SW 1271 (cell line): Measurements from ENCODE around the gene NPAS3.

Experiments
- DNase-seq, 2 experiments: peaks; one replicate each; lab custom pipeline; 2025; lab: John Stamatoyannopoulos, UW

Gene NPAS3

GRCh38 chr14:33714527-33715226 lies 776.0 kb downstream of the NPAS3 start:
- no peak for DNase-seq

DNA sequence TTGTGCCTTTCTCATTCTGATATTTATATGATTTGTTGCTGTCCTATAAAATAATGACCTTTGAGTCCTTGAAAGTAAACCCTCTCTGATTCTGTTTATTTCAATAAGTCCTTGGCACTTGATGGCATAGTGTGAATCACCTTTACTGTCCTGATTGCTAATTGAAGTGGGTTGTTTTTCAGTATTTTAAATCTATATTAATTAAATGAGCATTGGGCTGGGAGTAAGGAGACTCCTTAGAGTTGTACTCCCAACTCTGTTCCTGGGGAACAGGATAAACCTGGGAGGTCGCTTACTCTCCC lies 776.5 kb downstream of the NPAS3 start:
- no peak for DNase-seq

DNA sequence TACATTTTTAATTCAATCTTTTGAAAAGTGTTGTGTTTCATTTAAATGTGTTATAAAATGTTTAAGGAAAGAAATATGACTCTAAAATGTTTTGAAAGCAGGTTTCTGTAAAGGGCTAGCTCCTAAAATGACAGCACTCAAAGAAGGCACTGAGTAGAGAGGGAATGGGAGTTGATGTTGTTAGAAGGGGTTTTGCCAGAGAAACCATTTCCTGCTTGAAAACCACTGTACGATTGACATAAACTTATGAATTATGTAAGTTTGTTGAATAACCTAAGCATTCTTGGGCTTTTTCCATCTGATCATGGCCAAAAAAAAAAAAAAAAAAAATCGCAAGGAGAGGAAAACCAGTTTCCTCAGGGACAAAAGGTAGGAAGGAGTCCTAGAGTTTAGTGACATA lies 778.2 kb downstream of the NPAS3 start:
- DNase-seq, result no peak

DNA sequence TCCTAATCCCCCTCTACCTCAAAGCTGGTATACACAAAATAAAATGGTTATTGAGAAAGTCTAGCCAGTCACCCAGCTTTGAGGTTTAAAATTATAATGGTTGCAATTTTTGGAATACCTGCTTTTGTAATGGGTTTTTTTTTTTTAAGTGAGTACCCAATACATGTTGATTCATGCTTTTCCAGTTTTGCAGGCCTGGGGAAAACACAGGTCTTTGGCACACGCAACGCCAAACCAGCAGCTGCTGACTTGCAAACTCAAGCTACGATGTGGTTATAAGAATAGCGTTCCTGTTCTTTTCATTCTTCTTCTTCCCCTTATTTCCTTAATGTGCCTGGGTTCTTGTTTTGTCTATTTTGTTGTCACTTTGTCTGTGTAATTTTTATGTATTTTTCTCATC lies 779.2 kb downstream of the NPAS3 start:
- DNase-seq, result no peak

DNA sequence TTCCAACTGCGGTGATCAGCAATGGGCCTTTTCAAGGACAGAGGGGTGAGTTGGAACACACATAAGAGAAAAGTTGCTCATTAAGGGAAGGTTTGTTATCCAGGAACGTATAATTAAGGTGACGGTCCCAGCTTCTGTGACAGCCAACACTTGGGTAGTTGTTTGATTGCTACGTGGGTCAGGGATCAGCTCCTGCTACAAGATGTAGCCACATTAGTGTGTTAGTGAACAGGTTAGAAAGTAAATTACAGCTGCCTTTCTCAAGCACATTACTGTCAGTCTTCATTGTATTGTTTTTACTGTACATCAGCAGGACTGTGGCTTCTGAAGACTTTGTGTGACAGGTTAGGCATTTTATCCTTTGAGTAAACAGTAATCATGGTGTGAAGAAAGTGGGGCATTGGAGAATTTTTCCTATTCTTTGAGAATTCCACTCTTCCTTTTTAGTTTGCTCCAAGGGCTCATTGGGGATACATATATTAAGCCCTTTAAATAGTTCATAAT lies 781.7 kb downstream of the NPAS3 start:
- no peak for DNase-seq

DNA sequence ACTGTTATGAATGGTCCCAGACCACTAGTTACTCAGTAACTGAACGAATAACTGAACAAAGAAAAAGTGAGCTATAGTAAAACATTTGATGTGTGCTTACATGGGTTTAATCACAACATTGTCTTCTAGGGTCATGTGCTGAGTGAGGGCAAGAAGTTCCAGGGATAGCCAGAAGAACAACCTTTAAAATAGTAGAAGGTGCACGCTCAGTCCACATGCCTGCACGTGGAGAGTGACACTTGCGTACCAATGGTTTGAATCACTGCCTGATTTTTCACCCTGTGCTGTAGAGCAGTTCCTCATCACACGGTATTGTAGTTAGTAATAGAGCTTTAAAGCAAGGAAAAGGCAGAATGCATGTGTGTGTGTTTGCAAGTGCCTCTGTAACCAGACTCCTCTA lies 788.0 kb downstream of the NPAS3 start:
- DNase-seq, result no peak

- no peak for DNase-seq
These were observed 788.9 kb downstream of the NPAS3 start for GRCh38 chr14:33727606-33728005.

GRCh38 chr14:33728010-33728498 lies 789.4 kb downstream of the NPAS3 start:
- no peak for DNase-seq

GRCh38 chr14:33730156-33730555 lies 791.5 kb downstream of the NPAS3 start:
- DNase-seq, result no peak

GRCh38 chr14:33732175-33732574 lies 793.5 kb downstream of the NPAS3 start:
- no peak for DNase-seq

DNA sequence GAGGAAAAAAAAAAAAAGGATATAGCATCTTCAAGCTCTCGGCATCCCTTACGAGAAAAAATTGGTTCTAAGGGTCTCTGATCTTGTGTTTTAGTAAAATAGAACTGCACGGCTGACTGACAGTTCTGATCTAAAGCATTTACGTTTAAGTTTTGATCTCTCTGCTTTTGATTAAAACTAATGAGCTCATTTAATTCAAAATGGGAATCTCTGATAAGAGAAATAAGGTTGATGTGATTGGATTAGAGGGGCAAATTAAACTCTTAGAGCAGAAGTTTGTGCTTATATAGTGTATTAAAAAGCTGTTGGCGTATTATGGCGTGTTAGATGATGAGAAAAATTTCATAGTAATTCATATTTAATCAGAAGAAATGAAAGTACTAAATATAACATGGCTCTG lies 794.6 kb downstream of the NPAS3 start:
- DNase-seq, result no peak

DNA sequence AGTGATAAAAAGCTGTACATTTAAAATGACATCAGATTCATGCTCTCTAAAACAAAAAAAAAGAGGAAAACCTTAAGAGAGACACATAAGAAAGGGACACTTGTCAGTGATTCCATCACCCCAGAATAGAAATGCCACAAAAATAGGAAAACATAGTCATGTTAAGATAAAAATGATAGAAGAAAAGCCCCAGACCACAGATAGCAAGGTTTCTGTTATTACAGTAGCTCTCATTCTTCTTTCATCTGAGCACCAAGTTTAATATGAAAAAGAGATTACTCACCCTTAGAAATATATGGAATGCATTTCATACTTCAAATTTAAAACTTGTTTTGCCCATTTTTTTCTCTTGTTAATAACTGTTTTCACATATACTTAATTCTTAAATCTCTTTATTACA lies 795.0 kb downstream of the NPAS3 start:
- no peak for DNase-seq

- no peak for DNase-seq
These were observed 795.7 kb downstream of the NPAS3 start for GRCh38 chr14:33734387-33734786.

DNA sequence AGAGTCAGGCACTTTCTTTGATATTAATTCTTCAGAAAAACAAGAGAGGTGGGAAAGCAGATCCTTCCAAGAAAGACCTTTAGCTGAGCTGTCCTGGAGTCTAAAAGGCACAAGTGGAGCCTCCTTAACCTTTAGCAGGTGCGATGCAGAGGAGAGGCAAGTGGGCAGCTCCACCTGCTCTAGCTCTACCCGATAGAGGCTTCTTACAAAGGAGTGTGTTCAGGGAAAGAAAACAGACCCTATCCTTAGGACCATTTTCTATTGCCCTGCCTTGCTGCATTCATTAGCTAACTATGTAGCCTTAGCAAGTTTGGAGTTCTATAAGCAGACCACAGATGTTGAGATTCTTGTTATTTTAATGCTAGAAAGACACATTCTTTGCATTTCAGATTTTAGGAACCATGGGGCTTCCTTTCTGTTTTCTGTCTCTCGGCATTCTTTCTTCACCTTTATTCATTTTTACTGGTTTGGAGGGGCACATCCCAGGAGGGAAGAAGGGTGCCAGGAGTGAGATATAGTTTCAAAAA lies 797.7 kb downstream of the NPAS3 start:
- no peak for DNase-seq

DNA sequence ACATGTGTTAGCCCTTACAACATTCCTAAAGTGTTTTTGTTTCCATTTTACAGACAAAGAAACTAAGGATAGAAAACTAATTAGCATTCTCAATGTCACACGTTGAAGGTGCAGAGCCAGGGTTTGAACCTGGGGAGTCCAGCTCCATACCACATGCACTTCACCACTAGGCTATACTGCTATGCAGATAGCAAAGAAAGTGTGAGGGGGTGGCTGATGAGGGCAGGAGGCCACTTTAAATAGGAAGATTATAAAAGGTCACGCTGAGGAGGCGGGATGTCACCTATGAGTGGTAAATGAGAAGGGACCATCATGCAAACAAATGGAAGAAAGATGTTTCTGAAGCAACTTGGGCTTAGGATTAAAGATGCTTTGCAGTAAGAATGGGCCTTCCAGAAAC lies 798.3 kb downstream of the NPAS3 start:
- no peak for DNase-seq

- DNase-seq, result no peak
These were observed 798.8 kb downstream of the NPAS3 start for GRCh38 chr14:33737446-33737845.

- no peak for DNase-seq
These were observed 799.4 kb downstream of the NPAS3 start for GRCh38 chr14:33738029-33738428.

DNA sequence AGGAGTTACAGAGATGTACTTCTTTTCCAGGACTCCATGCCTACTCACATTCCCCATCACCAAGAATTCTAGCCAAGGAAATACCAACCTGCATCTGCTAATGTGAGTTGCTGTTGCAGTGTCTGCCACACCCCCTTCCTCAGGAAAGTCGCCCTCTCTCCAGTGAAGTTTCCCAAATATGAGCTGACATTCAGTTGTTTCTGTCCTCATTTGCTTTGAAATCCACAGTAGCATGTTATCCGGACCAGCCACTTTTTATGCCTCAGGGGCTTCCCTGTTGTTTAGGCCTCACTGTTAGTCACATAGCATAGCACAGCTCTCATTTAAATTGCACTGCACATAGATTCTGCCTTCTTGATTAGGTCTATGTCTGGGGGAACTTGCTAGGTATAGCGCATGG lies 799.8 kb downstream of the NPAS3 start:
- no peak for DNase-seq

GRCh38 chr14:33740531-33740930 lies 801.9 kb downstream of the NPAS3 start:
- no peak for DNase-seq

- DNase-seq, result no peak
These were observed 803.5 kb downstream of the NPAS3 start for GRCh38 chr14:33742166-33742565.

- no peak for DNase-seq
These were observed 806.5 kb downstream of the NPAS3 start for GRCh38 chr14:33745163-33745562.

GRCh38 chr14:33747749-33748148 lies 809.1 kb downstream of the NPAS3 start:
- DNase-seq, result no peak

GRCh38 chr14:33754261-33754660 lies 815.6 kb downstream of the NPAS3 start:
- no peak for DNase-seq

- DNase-seq, result no peak
These were observed 816.7 kb downstream of the NPAS3 start for GRCh38 chr14:33755358-33755757.
